Esophagus squamous epithelium (tissue), 5 donors: Measurements from ENCODE around the gene MMP11. TPM values are rescaled to one million over a fixed set of nuclear protein-coding genes. Genes with fewer than 3 reads are reported as not detected.

Experiments used
- DNase-seq: peaks from one replicate; lab custom pipeline; 2025; lab: John Stamatoyannopoulos, UW
- H3K27ac ChIP-seq, 4 donors: fragments of 200-600 bp; sonication (generic); one replicate each; pipeline ENCODE4 v1.5.1; 2016 to 2019; ENCODE audit warnings: mild to moderate bottlenecking in 1 of 4
- H3K27me3 ChIP-seq, 4 donors: fragments of 200-600 bp; sonication (generic); 1 replicate in 3 of 4; 2 replicates in 1 of 4; pipeline versions ENCODE4 v1.5.1 to v1.6.0; 2017 to 2021; ENCODE audit warnings: antibody characterized with exemption in 1 of 4
- H3K36me3 ChIP-seq, 3 donors: fragments of 200-600 bp; sonication (generic); one replicate each; pipeline ENCODE4 v1.5.1; 2016 to 2019
- H3K4me1 ChIP-seq, 3 donors: fragments of 200-600 bp; sonication (generic); one replicate each; pipeline ENCODE4 v1.5.1; 2017 to 2019
- H3K4me3 ChIP-seq, 4 donors: fragments of 200-600 bp; sonication (generic); 1 replicate in 3 of 4; 2 replicates in 1 of 4; pipeline ENCODE4 v1.5.1; 2016 to 2019; ENCODE audit warnings: mild to moderate bottlenecking in 2 of 4, moderate library complexity in 1 of 4
- H3K9me3 ChIP-seq, 3 donors: fragments of 200-600 bp; sonication (generic); one replicate each; pipeline ENCODE4 v1.5.1; 2016 to 2019
- CTCF ChIP-seq, 6 experiments: fragments of 450-650 bp in 4 of 6; fragments of 200-600 bp in 2 of 6; sonication (generic) in 2 of 6; IDR thresholded peaks; one replicate each; pipeline ENCODE4 v1.5.1; 2016 to 2019; ENCODE audit warnings: antibody characterized with exemption in 6 of 6, mild to moderate bottlenecking in 4 of 6, moderate library complexity in 4 of 6
- POLR2A ChIP-seq, 4 donors: fragments of 450-650 bp; IDR thresholded peaks; one replicate each; pipeline ENCODE4 v1.6.1; 2017; ENCODE audit warnings: antibody characterized with exemption in 4 of 4, mild to moderate bottlenecking in 4 of 4, moderate library complexity in 3 of 4
- WGBS, 2 donors: methylation state at CpG; one replicate each; pipeline ENCODE4 v1.1.5; 2018; 5-methylcytosine and 5-hydroxymethylcytosine counted together
- intact Hi-C: fragments of 100-400 bp; cut with DNase I; formaldehyde crosslinking; loops from one replicate; pipeline ENCODE4 v1.15.0; 2022
- total RNA-seq, 4 donors: library from RNA; depleted of rRNA; stranded (reverse); fragments of >200 nt; gene quantifications; one replicate each; pipeline ENCODE4 v1.1.0, GENCODE V29; 2016
- donor health status: DM: yes; HTN: yes; CAD: no.

MMP11 gene
- total RNA-seq, 4 donors from 2014 or later = 0.34 to 1.6 (median 1.1) TPM

GRCh38 chr22:23790819-23791737 lies 18.4 kb downstream of the MMP11 start:
- no peak for TF ChIP-seq CTCF (IDR thresholded peaks at IDR 0.05)
- TF ChIP-seq POLR2A (IDR thresholded peaks at IDR 0.05) = no peak
- WGBS, 2 donors = 51 to 68% methylated on average over 6 to 11 of the region's 11 CpGs
- Histone ChIP-seq H3K4me3 (no peak overlapping the region), H3K36me3 (peaks cover 10 to 58% (median 21%) of the 10 kb centered on the region in 3 donors), H3K27me3 (no peaks in the 10 kb centered on the region), H3K4me1 (peaks cover 9 to 62% (median 25%) of the 10 kb centered on the region in 3 donors), H3K27ac (peak overlapping the region in 2 of 4 donors; percentile 11 to 48), H3K9me3 (no peaks in the 10 kb centered on the region)
- intact Hi-C loops = no loop called here
- no peak for DNase-seq

- TF ChIP-seq POLR2A (IDR thresholded peaks at IDR 0.05) (no peak), CTCF (IDR thresholded peaks at IDR 0.05) (no peak)
- H3K4me1 ChIP-seq = peaks cover 4 to 55% (median 20%) of the 10 kb centered on the region in 3 donors
- H3K36me3 ChIP-seq = peaks cover 17 to 67% (median 26%) of the 10 kb centered on the region in 3 donors
- DNase-seq = no peak
- peak overlapping the region in 2 of 4 donors; percentile 29 to 48 for H3K27ac ChIP-seq
- WGBS, 2 donors = 65 to 71% methylated on average over 11 to 20 of the region's 25 CpGs
- H3K27me3 ChIP-seq = no peaks in the 10 kb centered on the region
- H3K4me3 ChIP-seq = no peak overlapping the region
- intact Hi-C loops = no loop called here
- no peaks in the 10 kb centered on the region for H3K9me3 ChIP-seq
These were observed 19.3 kb downstream of the MMP11 start for GRCh38 chr22:23791738-23792645.

GRCh38 chr22:23793326-23793725 lies 20.7 kb downstream of the MMP11 start:
- Histone ChIP-seq H3K4me1 (peaks cover 0 to 45% (median 13%) of the 10 kb centered on the region in 3 donors), H3K9me3 (no peaks in the 10 kb centered on the region), H3K27ac (no peak overlapping the region), H3K36me3 (peaks cover 24 to 78% (median 27%) of the 10 kb centered on the region in 3 donors), H3K4me3 (no peak overlapping the region), H3K27me3 (no peaks in the 10 kb centered on the region)
- DNase-seq = no peak
- intact Hi-C loops = no loop called here
- TF ChIP-seq CTCF (IDR thresholded peaks at IDR 0.05) (no peak), POLR2A (IDR thresholded peaks at IDR 0.05) (no peak)
- 87 to 90% methylated on average over 2 to 5 of the region's 8 CpGs for WGBS, 2 donors

- Histone ChIP-seq H3K27ac (no peak overlapping the region), H3K4me3 (no peak overlapping the region), H3K27me3 (no peaks in the 10 kb centered on the region), H3K9me3 (no peaks in the 10 kb centered on the region), H3K36me3 (peaks cover 42 to 97% (median 47%) of the 10 kb centered on the region in 3 donors), H3K4me1 (peaks cover 0 to 14% (median 2%) of the 10 kb centered on the region in 3 donors)
- intact Hi-C loops = no loop called here
- WGBS, 2 donors = 68 to 80% methylated on average over 5 of the region's 5 CpGs
- DNase-seq = no peak
- TF ChIP-seq POLR2A (IDR thresholded peaks at IDR 0.05) (no peak), CTCF (IDR thresholded peaks at IDR 0.05) (no peak)
These were observed 23.8 kb downstream of the MMP11 start for GRCh38 chr22:23796461-23796860.
